Measurements from ENCODE around the gene CDON. TPM values are rescaled to one million over a fixed set of nuclear protein-coding genes. Genes with fewer than 3 reads are reported as not detected.

CDON gene
- total RNA-seq, 1 experiment from 2014 or later: 10.1 TPM

- no peak for DNase-seq
- no TSS peak for BruUV-seq (replicated peaks)
- no peaks in the 10 kb centered on the region for H3K9me3 ChIP-seq (ENCODE audit: low read length)
- H3K4me2 ChIP-seq (ENCODE audit: low read length): no peak overlapping the region
- H3K27ac ChIP-seq (ENCODE audit: low read length): no peak overlapping the region
- H3K4me1 ChIP-seq (ENCODE audit: insufficient read depth, low read length): peaks cover 10% of the 10 kb centered on the region
- H3K36me3 ChIP-seq (ENCODE audit: low read depth, low read length): no peaks in the 10 kb centered on the region
- no peaks in the 10 kb centered on the region for H4K20me1 ChIP-seq (ENCODE audit: low read length)
- no peaks in the 10 kb centered on the region for H3F3A ChIP-seq (ENCODE audit: low read length, unreplicated experiment)
- H3K27me3 ChIP-seq (ENCODE audit: low read length): no peaks in the 10 kb centered on the region
- no peaks in the 10 kb centered on the region for H3K9me2 ChIP-seq (replicated peaks; ENCODE audit: low read length)
- CTCF ChIA-PET: no interaction called here
- ATAC-seq: no peak
- TF ChIP-seq EZH2phosphoT487 (IDR thresholded peaks at IDR 0.05; ENCODE audit: borderline replicate concordance, low read length): no peak
- TF ChIP-seq, protein P1, sequence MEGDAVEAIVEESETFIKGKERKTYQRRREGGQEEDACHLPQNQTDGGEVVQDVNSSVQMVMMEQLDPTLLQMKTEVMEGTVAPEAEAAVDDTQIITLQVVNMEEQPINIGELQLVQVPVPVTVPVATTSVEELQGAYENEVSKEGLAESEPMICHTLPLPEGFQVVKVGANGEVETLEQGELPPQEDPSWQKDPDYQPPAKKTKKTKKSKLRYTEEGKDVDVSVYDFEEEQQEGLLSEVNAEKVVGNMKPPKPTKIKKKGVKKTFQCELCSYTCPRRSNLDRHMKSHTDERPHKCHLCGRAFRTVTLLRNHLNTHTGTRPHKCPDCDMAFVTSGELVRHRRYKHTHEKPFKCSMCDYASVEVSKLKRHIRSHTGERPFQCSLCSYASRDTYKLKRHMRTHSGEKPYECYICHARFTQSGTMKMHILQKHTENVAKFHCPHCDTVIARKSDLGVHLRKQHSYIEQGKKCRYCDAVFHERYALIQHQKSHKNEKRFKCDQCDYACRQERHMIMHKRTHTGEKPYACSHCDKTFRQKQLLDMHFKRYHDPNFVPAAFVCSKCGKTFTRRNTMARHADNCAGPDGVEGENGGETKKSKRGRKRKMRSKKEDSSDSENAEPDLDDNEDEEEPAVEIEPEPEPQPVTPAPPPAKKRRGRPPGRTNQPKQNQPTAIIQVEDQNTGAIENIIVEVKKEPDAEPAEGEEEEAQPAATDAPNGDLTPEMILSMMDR (conservative IDR thresholded peaks at IDR 0.05; ENCODE audit: low read depth, low read length): no peak
- no peak for TF ChIP-seq EZH2 (IDR thresholded peaks at IDR 0.05; ENCODE audit: low read length, unreplicated experiment)
- H2AFZ ChIP-seq (ENCODE audit: low read length): no peak overlapping the region
- intact Hi-C loops (cut with micrococcal nuclease): no loop called here
- H3K79me2 ChIP-seq (ENCODE audit: low read length): no peaks in the 10 kb centered on the region
- H3K4me3 ChIP-seq (ENCODE audit: low read length): no peak overlapping the region
- POLR2A ChIA-PET (ENCODE audit: unreplicated experiment): no interaction called here
- no peak overlapping the region for H3K9ac ChIP-seq (ENCODE audit: low read length)
Observed at GRCh38 chr11:125955856-125956255, 106.8 kb downstream of the CDON start.

DNA sequence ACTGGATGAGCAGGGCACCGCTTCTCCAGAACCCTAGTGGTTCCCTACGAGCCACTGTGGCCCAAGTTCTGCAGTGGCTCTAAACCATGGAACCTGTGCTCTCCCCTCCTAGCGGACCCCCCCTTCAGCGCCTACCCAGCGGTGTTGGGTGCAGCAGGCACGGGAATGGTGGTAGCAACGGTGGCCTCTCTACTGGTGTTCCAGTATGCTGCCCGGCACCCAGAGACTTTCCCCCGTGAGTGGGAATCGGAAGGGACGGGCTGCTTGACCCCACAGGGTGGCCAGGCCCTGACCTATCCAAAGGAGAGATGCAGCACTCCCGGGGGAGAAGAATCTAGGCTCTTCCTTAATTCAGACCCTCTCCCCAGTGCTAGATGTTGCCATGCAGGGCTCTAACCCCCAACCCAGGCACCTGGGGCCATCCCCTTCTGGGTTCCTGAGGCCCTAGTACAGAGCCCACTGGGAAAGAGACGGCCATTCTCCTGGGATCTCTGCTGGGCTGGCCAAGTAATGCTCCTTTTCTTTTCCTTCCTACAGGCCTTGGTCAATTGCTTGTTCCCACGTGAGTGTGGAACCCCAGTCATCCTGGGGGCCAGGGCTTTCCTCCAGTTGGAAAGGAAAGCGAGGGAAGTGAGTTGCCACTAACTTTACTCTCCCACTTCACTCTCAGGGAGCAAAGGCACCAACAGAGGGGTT, 107.6 kb downstream of the CDON start:
- Histone ChIP-seq H3K79me2 (ENCODE audit: low read length) (no peaks in the 10 kb centered on the region), H4K20me1 (ENCODE audit: low read length) (no peaks in the 10 kb centered on the region), H3K4me3 (ENCODE audit: low read length) (no peak overlapping the region), H3K27ac (ENCODE audit: low read length) (no peak overlapping the region), H2AFZ (ENCODE audit: low read length) (no peak overlapping the region), H3K27me3 (ENCODE audit: low read length) (no peaks in the 10 kb centered on the region), H3K36me3 (ENCODE audit: low read depth, low read length) (no peaks in the 10 kb centered on the region), H3K4me2 (ENCODE audit: low read length) (no peak overlapping the region), H3K9me2 (replicated peaks; ENCODE audit: low read length) (no peaks in the 10 kb centered on the region), H3K9ac (ENCODE audit: low read length) (no peak overlapping the region), H3K4me1 (ENCODE audit: insufficient read depth, low read length) (peaks cover 10% of the 10 kb centered on the region), H3F3A (ENCODE audit: low read length, unreplicated experiment) (no peaks in the 10 kb centered on the region), H3K9me3 (ENCODE audit: low read length) (no peaks in the 10 kb centered on the region)
- TF ChIP-seq EZH2phosphoT487 (IDR thresholded peaks at IDR 0.05; ENCODE audit: borderline replicate concordance, low read length) (no peak), EZH2 (IDR thresholded peaks at IDR 0.05; ENCODE audit: low read length, unreplicated experiment) (no peak)
- TF ChIP-seq, protein P1 (conservative IDR thresholded peaks at IDR 0.05; ENCODE audit: low read depth, low read length): no peak
- POLR2A ChIA-PET (ENCODE audit: unreplicated experiment): no interaction called here
- DNase-seq (no peak), ATAC-seq (no peak)
- no TSS peak for BruUV-seq (replicated peaks)
- CTCF ChIA-PET: no interaction called here
- intact Hi-C loops (cut with micrococcal nuclease): no loop called here

GRCh38 chr11:125954123-125954944, 108.3 kb downstream of the CDON start:
- H3K27ac ChIP-seq (ENCODE audit: low read length): no peak overlapping the region
- peaks cover 10% of the 10 kb centered on the region for H3K4me1 ChIP-seq (ENCODE audit: insufficient read depth, low read length)
- CTCF ChIA-PET: no interaction called here
- H4K20me1 ChIP-seq (ENCODE audit: low read length): no peaks in the 10 kb centered on the region
- no peaks in the 10 kb centered on the region for H3K36me3 ChIP-seq (ENCODE audit: low read depth, low read length)
- no peaks in the 10 kb centered on the region for H3K9me3 ChIP-seq (ENCODE audit: low read length)
- no peaks in the 10 kb centered on the region for H3F3A ChIP-seq (ENCODE audit: low read length, unreplicated experiment)
- H3K27me3 ChIP-seq (ENCODE audit: low read length): no peaks in the 10 kb centered on the region
- no peak overlapping the region for H3K9ac ChIP-seq (ENCODE audit: low read length)
- POLR2A ChIA-PET (ENCODE audit: unreplicated experiment): no interaction called here
- no peaks in the 10 kb centered on the region for H3K79me2 ChIP-seq (ENCODE audit: low read length)
- H3K4me2 ChIP-seq (ENCODE audit: low read length): no peak overlapping the region
- no peak overlapping the region for H2AFZ ChIP-seq (ENCODE audit: low read length)
- TF ChIP-seq, protein P1 (conservative IDR thresholded peaks at IDR 0.05; ENCODE audit: low read depth, low read length): no peak
- TF ChIP-seq EZH2 (IDR thresholded peaks at IDR 0.05; ENCODE audit: low read length, unreplicated experiment): no peak
- TF ChIP-seq EZH2phosphoT487 (IDR thresholded peaks at IDR 0.05; ENCODE audit: borderline replicate concordance, low read length): no peak
- DNase-seq (no peak), ATAC-seq (no peak)
- no peaks in the 10 kb centered on the region for H3K9me2 ChIP-seq (replicated peaks; ENCODE audit: low read length)
- intact Hi-C loops (cut with micrococcal nuclease): no loop called here
- no TSS peak for BruUV-seq (replicated peaks)
- no peak overlapping the region for H3K4me3 ChIP-seq (ENCODE audit: low read length)
